Measurements from ENCODE around the gene PCDHB9. TPM values are rescaled to one million over a fixed set of nuclear protein-coding genes. Genes with fewer than 3 reads are reported as not detected.

PCDHB9 gene
- total and polyA plus RNA-seq, 2 of the 8 experiments (the other 6 are each of a cell fraction or from before 2014, with no cell fraction given): 0.68 to 1.6 TPM

DNA sequence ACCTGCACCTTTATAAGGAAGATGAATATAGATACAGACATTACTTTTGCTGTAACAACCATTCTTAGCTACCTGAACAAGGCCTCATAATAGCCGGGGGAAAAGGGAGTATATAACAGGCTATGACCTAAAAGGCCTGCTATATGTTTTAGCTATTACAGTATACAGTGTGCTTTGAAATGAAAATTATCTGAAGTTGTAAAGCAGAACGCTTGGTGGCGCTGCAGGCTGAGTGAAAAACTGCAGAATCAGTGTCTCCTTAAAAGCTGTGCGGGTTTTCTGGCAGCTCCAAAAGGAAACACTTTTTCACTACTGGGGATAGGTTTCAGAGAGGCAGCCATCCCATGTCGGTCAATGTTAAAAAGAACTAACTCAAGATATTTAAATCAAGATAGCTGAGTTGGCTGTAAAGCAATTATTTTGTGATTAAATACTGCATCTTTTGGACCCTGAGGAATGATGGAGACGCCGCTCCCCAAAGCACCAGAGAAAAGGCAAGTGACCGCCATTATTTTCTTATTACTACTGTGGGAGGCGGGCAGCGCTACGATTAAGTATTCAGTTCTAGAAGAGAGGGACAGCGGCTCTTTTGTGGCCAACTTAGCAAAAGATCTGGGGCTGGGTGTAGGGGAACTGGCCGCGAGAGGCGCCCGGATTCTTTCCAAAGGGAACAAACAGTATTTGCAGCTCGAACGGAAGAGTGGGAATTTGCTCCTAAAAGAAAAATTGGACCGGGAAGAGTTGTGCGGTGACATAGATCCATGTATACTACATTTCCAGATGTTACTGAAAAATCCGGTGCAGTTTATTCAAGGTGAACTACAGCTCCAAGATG is 31.2 kb upstream of the PCDHB9 start:
- no peak overlapping the region for H2BK120ac ChIP-seq (replicated peaks; ENCODE audit: low read depth, low read length)
- DNase-seq (ENCODE audit: low read depth in 1 of 2, low spot score in 2 of 2): peak in 1 of 2 experiments; percentile 67
- no peak overlapping the region for H3K23ac ChIP-seq (ENCODE audit: insufficient read length)
- H2AFZ ChIP-seq (ENCODE audit: low read length): peak overlapping the region; percentile 18; the same call in 1 of the 2 replicates
- H4K8ac ChIP-seq (ENCODE audit: extremely low read depth, insufficient read depth, low read length): no peak overlapping the region
- H2BK5ac ChIP-seq (ENCODE audit: low read depth, low read length): no peak overlapping the region
- FAIRE-seq: peak; percentile 76
- POLR2A ChIA-PET (ENCODE audit: partially characterized antibody): interaction anchor here (0.6 to 1.7 kb wide), 6 partner anchors 11 to 61 kb away, joined by 3 to 5 read pairs (median 4); partner anchors contain the start of genes PCDHB2 and PCDHB5
- no peaks in the 10 kb centered on the region for H3K23me2 ChIP-seq (ENCODE audit: low read depth, low read length)
- no peak overlapping the region for H2BK20ac ChIP-seq (ENCODE audit: low read length)
- H3K14ac ChIP-seq (ENCODE audit: insufficient read length): no peak overlapping the region
- H2BK15ac ChIP-seq (ENCODE audit: low read length): no peak overlapping the region
- CTCF ChIA-PET (ENCODE audit: partially characterized antibody): interaction anchor here (0.6 to 5.2 kb wide), 53 partner anchors 8 to 1200 kb away, joined by 3 to 48 read pairs (median 4); partner anchors contain the start of genes PCDHA11, PCDHA12, PCDHB10 and PCDHB11
- no peak overlapping the region for H2BK12ac ChIP-seq (ENCODE audit: low read depth, low read length)
- H3K4me2 ChIP-seq (ENCODE audit: insufficient read depth in 1 of 2, low read depth in 2 of 2, low read length in 2 of 2): peak overlapping the region in 1 of 2 experiments; percentile 56; a peak in 1 of 4 replicates
- H3K4me3 ChIP-seq (ENCODE audit: extremely low read depth in 1 of 4, insufficient read depth in 2 of 4, low read depth in 3 of 4, low read length in 4 of 4): no peak overlapping the region
- no peak overlapping the region for H3K27ac ChIP-seq (ENCODE audit: low read depth, low read length)
- H3K4me1 ChIP-seq (replicated peaks in 1 of 4; ENCODE audit: control insufficient read depth in 3 of 4, insufficient read depth in 4 of 4, low read length in 3 of 4): no peaks in the 10 kb centered on the region
- peaks cover 0 to 15% of the 10 kb centered on the region in 2 experiments; a peak in 2 of 4 replicates for H3K9me3 ChIP-seq (ENCODE audit: insufficient read depth in 2 of 2, low read depth in 1 of 2, low read length in 1 of 2)
- no peak overlapping the region for H2AK5ac ChIP-seq (ENCODE audit: low read depth, low read length)
- no peaks in the 10 kb centered on the region for H3K79me1 ChIP-seq (ENCODE audit: low read depth, low read length)
- no peaks in the 10 kb centered on the region for H3K36me3 ChIP-seq (ENCODE audit: control insufficient read depth in 2 of 4, insufficient read depth in 4 of 4, low read length in 3 of 4)
- WGBS, 2 experiments (ENCODE audit: extremely low coverage in 1 of 2, insufficient coverage in 1 of 2, insufficient read length in 1 of 2, insufficient replicate concordance in 2 of 2, low coverage in 1 of 2, low lambda C conversion rate in 2 of 2, missing lambda C conversion rate in 1 of 2): 79% methylated on average over 21 of the region's 21 CpGs; no CpG with 5 or more reads in 1 of the 2 experiments
- no peak overlapping the region for H3K18ac ChIP-seq (ENCODE audit: extremely low read depth, low read length)
- H3K4ac ChIP-seq (replicated peaks; ENCODE audit: insufficient read length, low read depth, low read length): no peak overlapping the region
- H4K5ac ChIP-seq (ENCODE audit: insufficient read length, low read depth, low read length): no peak overlapping the region
- no peak overlapping the region for H3K9ac ChIP-seq (replicated peaks in 1 of 4; ENCODE audit: extremely low read depth in 1 of 4, low read depth in 3 of 4, low read length in 3 of 4)
- no peaks in the 10 kb centered on the region for H3K27me3 ChIP-seq (replicated peaks in 1 of 4; ENCODE audit: control insufficient read depth in 3 of 4, extremely low read depth in 1 of 4, insufficient read depth in 3 of 4, low read length in 3 of 4)
- H4K91ac ChIP-seq (replicated peaks; ENCODE audit: insufficient read length, low read length): no peak overlapping the region
- H4K20me1 ChIP-seq (replicated peaks in 1 of 2; ENCODE audit: control insufficient read depth in 1 of 2, insufficient read depth in 2 of 2, low read length in 2 of 2): no peaks in the 10 kb centered on the region
- no peak overlapping the region for H3K56ac ChIP-seq (replicated peaks; ENCODE audit: insufficient read length, low read depth, low read length)
- H3K79me2 ChIP-seq (ENCODE audit: control insufficient read depth in 1 of 2, insufficient read depth in 2 of 2, low read length in 2 of 2): no peaks in the 10 kb centered on the region
- TF ChIP-seq CEBPB (IDR thresholded peaks at IDR 0.05; ENCODE audit: low read depth, low read length): no peak
- peak; percentile 53; the same call in 1 of the 2 replicates for TF ChIP-seq MAFK (IDR thresholded peaks at IDR 0.05; ENCODE audit: low read depth, low read length)
- TF ChIP-seq BACH1 (IDR thresholded peaks at IDR 0.05; ENCODE audit: low read length): peak; percentile 47; the same call in 1 of the 2 replicates
- TF ChIP-seq ZNF274 (IDR thresholded peaks at IDR 0.05; ENCODE audit: borderline replicate concordance, extremely low read depth, low read length): no peak
- TF ChIP-seq, protein P1, sequence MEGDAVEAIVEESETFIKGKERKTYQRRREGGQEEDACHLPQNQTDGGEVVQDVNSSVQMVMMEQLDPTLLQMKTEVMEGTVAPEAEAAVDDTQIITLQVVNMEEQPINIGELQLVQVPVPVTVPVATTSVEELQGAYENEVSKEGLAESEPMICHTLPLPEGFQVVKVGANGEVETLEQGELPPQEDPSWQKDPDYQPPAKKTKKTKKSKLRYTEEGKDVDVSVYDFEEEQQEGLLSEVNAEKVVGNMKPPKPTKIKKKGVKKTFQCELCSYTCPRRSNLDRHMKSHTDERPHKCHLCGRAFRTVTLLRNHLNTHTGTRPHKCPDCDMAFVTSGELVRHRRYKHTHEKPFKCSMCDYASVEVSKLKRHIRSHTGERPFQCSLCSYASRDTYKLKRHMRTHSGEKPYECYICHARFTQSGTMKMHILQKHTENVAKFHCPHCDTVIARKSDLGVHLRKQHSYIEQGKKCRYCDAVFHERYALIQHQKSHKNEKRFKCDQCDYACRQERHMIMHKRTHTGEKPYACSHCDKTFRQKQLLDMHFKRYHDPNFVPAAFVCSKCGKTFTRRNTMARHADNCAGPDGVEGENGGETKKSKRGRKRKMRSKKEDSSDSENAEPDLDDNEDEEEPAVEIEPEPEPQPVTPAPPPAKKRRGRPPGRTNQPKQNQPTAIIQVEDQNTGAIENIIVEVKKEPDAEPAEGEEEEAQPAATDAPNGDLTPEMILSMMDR (IDR thresholded peaks at IDR 0.05; ENCODE audit: control extremely low read depth in 1 of 3, insufficient read depth in 1 of 3, low read depth in 1 of 3, low read length in 3 of 3): peak in 2 of 3 experiments; percentile 70 to 72; a peak in 3 of 4 replicates
- no peak for TF ChIP-seq POLR2AphosphoS5 (IDR thresholded peaks at IDR 0.05; ENCODE audit: low read depth, low read length)
- TF ChIP-seq, protein P2, sequence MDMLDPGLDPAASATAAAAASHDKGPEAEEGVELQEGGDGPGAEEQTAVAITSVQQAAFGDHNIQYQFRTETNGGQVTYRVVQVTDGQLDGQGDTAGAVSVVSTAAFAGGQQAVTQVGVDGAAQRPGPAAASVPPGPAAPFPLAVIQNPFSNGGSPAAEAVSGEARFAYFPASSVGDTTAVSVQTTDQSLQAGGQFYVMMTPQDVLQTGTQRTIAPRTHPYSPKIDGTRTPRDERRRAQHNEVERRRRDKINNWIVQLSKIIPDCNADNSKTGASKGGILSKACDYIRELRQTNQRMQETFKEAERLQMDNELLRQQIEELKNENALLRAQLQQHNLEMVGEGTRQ (IDR thresholded peaks at IDR 0.05; ENCODE audit: low read length): no peak
- TF ChIP-seq BCL11A (IDR thresholded peaks at IDR 0.05; ENCODE audit: low read depth in 2 of 2, low read length in 2 of 2): no peak
